ENCODE data around the gene KCNQ1. TPM values are rescaled to one million over a fixed set of nuclear protein-coding genes. Genes with fewer than 3 reads are reported as not detected.

KCNQ1 gene
- total and polyA plus RNA-seq, 2 of the 13 experiments (the other 11 are each of a cell fraction or from before 2014, with no cell fraction given): 0.02 to 0.08 TPM

GRCh38 chr11:2698386-2699184 lies 253.8 kb downstream of the KCNQ1 start (continued):
- TF ChIP-seq TFAP4 (IDR thresholded peaks at IDR 0.05; ENCODE audit: borderline replicate concordance, low read depth) (no peak), TGIF2 (CRISPR knock-in tag; IDR thresholded peaks at IDR 0.05) (0 out of 2 replicates have a peak, but pooled peaks have one; percentile 51), FOXM1 (CRISPR knock-in tag; IDR thresholded peaks at IDR 0.05) (no peak), NR3C1 (CRISPR knock-in tag; IDR thresholded peaks at IDR 0.05) (no peak), SIN3A (IDR thresholded peaks at IDR 0.05; ENCODE audit: borderline replicate concordance, low read depth, low read length) (peak; percentile 27; the same call in 1 of the 2 replicates), ZNF782 (CRISPR knock-in tag; IDR thresholded peaks at IDR 0.05; ENCODE audit: borderline replicate concordance) (0 out of 2 replicates have a peak, but pooled peaks have one; percentile 30), ZNF616 (CRISPR knock-in tag; IDR thresholded peaks at IDR 0.05; ENCODE audit: low read depth) (no peak), RBM22 (optimal IDR thresholded peaks at IDR 0.05; ENCODE audit: low read length) (peak; percentile 84), DBP (CRISPR knock-in tag; IDR thresholded peaks at IDR 0.05; ENCODE audit: not compliant biosample characterization) (no peak), ZNF343 (CRISPR knock-in tag; IDR thresholded peaks at IDR 0.05) (0 out of 2 replicates have a peak, but pooled peaks have one; percentile 60), RARA (CRISPR knock-in tag; IDR thresholded peaks at IDR 0.05) (no peak), KAT2B (IDR thresholded peaks at IDR 0.05; ENCODE audit: borderline replicate concordance, low read depth, low read length) (no peak), ZNF496 (CRISPR knock-in tag; IDR thresholded peaks at IDR 0.05; ENCODE audit: insufficient replicate concordance) (no peak), RBFOX2 (IDR thresholded peaks at IDR 0.05; ENCODE audit: low read depth, low read length) (peak; percentile 60; the same call in 1 of the 2 replicates), RXRB (CRISPR knock-in tag; IDR thresholded peaks at IDR 0.05; ENCODE audit: borderline replicate concordance) (no peak), PHF8 (CRISPR knock-in tag; IDR thresholded peaks at IDR 0.05) (no peak), KAT7 (CRISPR knock-in tag; IDR thresholded peaks at IDR 0.05; ENCODE audit: borderline replicate concordance) (0 out of 2 replicates have a peak, but pooled peaks have one; percentile 2), ZNF704 (CRISPR knock-in tag; IDR thresholded peaks at IDR 0.05; ENCODE audit: borderline replicate concordance) (0 out of 2 replicates have a peak, but pooled peaks have one; percentile 4), POLR2A (IDR thresholded peaks at IDR 0.05; ENCODE audit: insufficient read depth in 1 of 2, low read depth in 2 of 2, low read length in 2 of 2) (0 out of 4 replicates have a peak, but pooled peaks of 1 of the 2 experiments have one; percentile 42), RELA (CRISPR knock-in tag; IDR thresholded peaks at IDR 0.05) (no peak), ZBTB2 (CRISPR knock-in tag; IDR thresholded peaks at IDR 0.05; ENCODE audit: low read depth) (0 out of 2 replicates have a peak, but pooled peaks have one; percentile 1), POLR2G (IDR thresholded peaks at IDR 0.05; ENCODE audit: low read depth, low read length) (peak; percentile 45; the same call in 1 of the 2 replicates)

Data from HepG2 (cell line).